Immature natural killer cell (primary cell): Measurements from ENCODE around the gene PIP5K1B. TPM values are rescaled to one million over a fixed set of nuclear protein-coding genes. Genes with fewer than 3 reads are reported as not detected.
"Not testable (repeated sequence)": the region's sequence is repeated elsewhere in the genome, so short reads cannot be mapped to it uniquely, and the experiment has no call there.

Experiments
- DNase-seq, 3 donors: peaks; one replicate each; pipeline ENCODE4 v3.0.0; 2022; ENCODE audit warnings: mixed read lengths in 1 of 3
- H3K27ac Mint-ChIP-seq, 6 donors: one replicate each; pipeline ENCODE4 v1.8.0; 2020; ENCODE audit warnings: mixed read lengths in 6 of 6, mild to moderate bottlenecking in 5 of 6, inconsistent platforms in 4 of 6, moderate library complexity in 3 of 6
- H3K27me3 Mint-ChIP-seq, 3 donors: one replicate each; pipeline ENCODE4 v1.8.0; 2020 to 2021; ENCODE audit warnings: low read depth in 3 of 3, mild to moderate bottlenecking in 3 of 3, mixed read lengths in 3 of 3, moderate library complexity in 3 of 3, inconsistent platforms in 1 of 3
- H3K36me3 Mint-ChIP-seq, 3 donors: one replicate each; pipeline ENCODE4 v1.8.0; 2020; ENCODE audit warnings: mixed read lengths in 3 of 3, inconsistent platforms in 2 of 3, mild to moderate bottlenecking in 2 of 3
- H3K4me1 Mint-ChIP-seq, 2 donors: one replicate each; pipeline ENCODE4 v1.8.0; 2020; ENCODE audit warnings: inconsistent platforms in 2 of 2, mild to moderate bottlenecking in 2 of 2, mixed read lengths in 2 of 2, moderate library complexity in 1 of 2
- H3K4me3 Mint-ChIP-seq, 5 donors: one replicate each; pipeline ENCODE4 v1.8.0; 2020; ENCODE audit warnings: mild to moderate bottlenecking in 5 of 5, mixed read lengths in 5 of 5, inconsistent platforms in 3 of 5, moderate library complexity in 3 of 5
- H3K9me3 Mint-ChIP-seq, 6 donors: one replicate each; pipeline ENCODE4 v1.8.0; 2020; ENCODE audit warnings: mild to moderate bottlenecking in 6 of 6, mixed read lengths in 6 of 6, inconsistent platforms in 4 of 6, moderate library complexity in 3 of 6
- polyA plus RNA-seq, 3 donors: library from polyadenylated mRNA; unstranded; fragments of 300-500 nt; fragmentation: Illumina TruSeq; gene quantifications; one replicate each; pipeline ENCODE4 v1.2.3, GENCODE V29; 2021

The PIP5K1B gene
- polyA plus RNA-seq, 3 donors from 2014 or later = not detected

DNA sequence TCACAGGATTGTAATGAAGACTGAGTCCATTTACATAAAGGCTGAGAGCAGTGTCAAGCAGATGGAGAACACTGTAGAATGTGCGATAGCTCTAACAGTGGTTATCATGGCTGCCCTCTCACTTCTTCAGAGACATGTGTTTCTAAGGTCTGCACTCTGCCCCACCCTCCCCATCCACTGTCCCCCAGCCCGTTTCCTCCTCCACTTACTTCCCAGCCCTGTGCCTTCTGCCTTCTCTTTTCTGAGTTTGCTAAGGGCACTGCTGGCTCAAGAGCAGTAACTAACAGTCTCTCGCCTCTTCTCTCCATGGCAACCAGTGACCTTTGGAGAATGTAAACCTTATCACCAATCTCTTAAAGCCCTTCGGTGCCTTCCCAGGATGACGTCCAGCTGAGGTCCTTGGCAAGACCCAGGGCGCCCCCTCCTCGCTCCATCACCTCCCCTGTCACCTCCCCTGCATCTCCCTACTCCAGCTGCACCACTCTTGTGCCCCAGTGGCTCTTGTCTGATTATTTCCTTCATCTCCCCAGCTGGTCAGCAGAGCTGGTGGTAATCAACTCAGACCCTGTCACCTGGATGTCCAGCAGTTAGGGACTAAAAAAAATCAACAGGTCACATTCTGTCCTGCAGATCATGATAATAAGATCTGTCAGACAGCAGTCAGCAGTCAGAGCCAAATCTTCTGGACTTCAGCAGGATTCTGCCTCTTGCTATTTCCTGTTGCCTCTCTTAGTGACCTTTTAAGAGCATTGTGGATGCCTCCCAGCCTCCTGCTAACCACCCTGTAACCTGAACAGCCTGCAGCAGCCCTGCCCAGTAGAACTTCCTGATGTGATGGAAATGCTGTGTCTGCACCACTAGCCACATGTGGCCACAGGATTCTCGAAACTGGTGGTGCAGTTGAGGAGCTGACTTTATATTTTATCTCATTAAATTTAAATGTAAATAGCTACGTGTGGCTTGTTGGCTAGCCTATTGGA is 339.5 kb downstream of the PIP5K1B start:
- no peak for DNase-seq

DNA sequence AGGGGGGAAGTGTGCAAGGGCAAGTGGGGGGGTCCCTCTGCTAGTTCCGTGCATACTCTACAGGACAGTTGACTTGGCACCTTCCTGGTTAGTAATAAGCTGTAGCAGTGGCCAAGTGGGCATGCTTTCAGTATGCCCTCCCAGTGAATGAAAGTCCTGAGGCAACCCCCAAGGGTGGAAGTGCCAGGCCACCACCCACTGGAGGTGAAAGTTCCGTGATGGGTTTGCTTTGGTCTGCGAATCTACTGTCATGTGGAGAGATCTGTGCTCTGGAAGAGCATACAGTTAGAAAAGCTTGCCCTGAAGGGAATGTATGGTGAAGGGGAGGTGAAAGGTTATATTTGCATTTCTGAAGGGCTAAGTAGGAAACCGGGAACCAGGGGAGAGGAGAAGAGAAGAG is 340.8 kb downstream of the PIP5K1B start:
- no peaks in the 10 kb centered on the region for H3K9me3 Mint-ChIP-seq
- H3K4me3 Mint-ChIP-seq = no peak overlapping the region
- peaks cover 52 to 59% of the 10 kb centered on the region in 2 donors for H3K4me1 Mint-ChIP-seq
- peak overlapping the region in 1 of 6 donors; percentile 2 for H3K27ac Mint-ChIP-seq
- H3K36me3 Mint-ChIP-seq = peaks cover 8 to 24% (median 22%) of the 10 kb centered on the region in 3 donors
- peaks cover 0 to 2% (median 0%) of the 10 kb centered on the region in 3 donors for H3K27me3 Mint-ChIP-seq
- no peak for DNase-seq

More for the DNA sequence above, 339.5 kb downstream of the PIP5K1B start:
- Mint-ChIP-seq H3K9me3 (no peaks in the 10 kb centered on the region), H3K27me3 (peaks cover 0 to 2% (median 0%) of the 10 kb centered on the region in 3 donors), H3K27ac (peak overlapping the region in 5 of 6 donors; percentile 9 to 82 (median 64)), H3K4me1 (peaks cover 52 to 59% of the 10 kb centered on the region in 2 donors), H3K36me3 (peaks cover 3 to 18% (median 16%) of the 10 kb centered on the region in 3 donors), H3K4me3 (peak overlapping the region in 1 of 5 donors; percentile 12)

DNA sequence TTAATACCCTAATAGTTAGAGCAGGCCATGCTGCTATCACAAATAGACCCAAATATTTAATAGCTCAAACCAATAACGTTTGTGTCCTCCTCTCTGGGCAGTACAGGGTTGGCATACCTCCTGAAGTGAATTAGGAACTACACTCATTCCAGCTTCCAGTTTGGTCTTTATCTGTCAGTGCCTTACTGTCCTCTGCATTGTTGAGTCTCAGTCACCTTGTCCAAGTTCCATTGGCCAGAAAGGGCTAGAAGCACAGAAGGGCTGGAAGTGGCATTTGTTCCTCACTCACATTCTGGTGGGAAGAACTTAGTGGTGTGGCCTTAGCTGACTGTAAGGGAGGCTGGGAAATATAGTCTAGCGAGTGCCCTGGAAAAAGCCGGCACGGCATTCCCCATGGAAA is 341.7 kb downstream of the PIP5K1B start:
- Mint-ChIP-seq H3K27ac (peak overlapping the region in 3 of 6 donors; percentile 2 to 40 (median 8)), H3K27me3 (peaks cover 0 to 2% (median 0%) of the 10 kb centered on the region in 3 donors), H3K36me3 (peaks cover 8 to 24% (median 23%) of the 10 kb centered on the region in 3 donors), H3K4me3 (no peak overlapping the region), H3K9me3 (no peaks in the 10 kb centered on the region), H3K4me1 (peaks cover 52 to 53% of the 10 kb centered on the region in 2 donors)
- no peak for DNase-seq

DNA sequence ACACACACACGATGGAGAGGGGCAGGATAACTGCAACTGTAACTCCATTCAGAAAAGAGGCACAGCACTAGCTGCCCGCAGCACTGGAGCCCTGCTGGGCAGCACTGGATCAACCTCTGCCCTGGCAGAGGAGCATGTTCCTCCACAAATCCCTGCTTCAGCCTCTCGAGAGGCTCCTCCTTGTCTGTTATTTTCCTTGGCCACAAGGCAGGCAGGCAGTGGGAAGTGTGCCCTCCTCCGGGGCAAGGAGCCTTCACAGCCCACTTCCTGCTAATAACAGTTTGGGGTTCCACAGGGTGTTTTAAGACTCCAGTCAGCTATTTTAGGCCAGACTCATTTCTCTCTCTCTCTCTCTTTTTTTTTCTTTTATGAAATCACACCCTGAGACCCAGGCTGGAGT is 342.3 kb downstream of the PIP5K1B start:
- Mint-ChIP-seq H3K4me3 (no peak overlapping the region), H3K27ac (peak overlapping the region in 5 of 6 donors; percentile 8 to 45 (median 28)), H3K27me3 (peaks cover 0 to 2% (median 0%) of the 10 kb centered on the region in 3 donors), H3K4me1 (peaks cover 49 to 50% of the 10 kb centered on the region in 2 donors), H3K36me3 (peaks cover 8 to 24% (median 23%) of the 10 kb centered on the region in 3 donors), H3K9me3 (no peaks in the 10 kb centered on the region)
- no peak for DNase-seq

DNA sequence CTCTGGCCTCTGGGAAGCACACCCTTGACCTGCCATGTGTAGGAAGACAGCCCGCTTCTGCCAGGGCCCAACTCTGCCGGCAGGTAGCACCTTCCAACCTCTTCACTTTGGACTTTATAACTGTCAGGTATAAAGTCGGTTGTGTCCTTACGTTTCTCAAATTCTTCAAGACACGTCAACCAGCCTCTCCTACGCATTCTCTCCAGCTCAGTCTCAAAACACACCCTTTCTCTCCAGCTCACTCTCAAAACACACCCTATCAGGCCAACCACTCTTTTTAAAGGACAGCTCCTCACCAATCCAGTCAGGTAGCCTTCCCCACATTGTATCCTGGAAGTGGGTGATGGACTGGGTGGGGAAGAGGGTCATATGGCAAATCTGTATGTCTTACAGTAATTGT is 344.1 kb downstream of the PIP5K1B start:
- Mint-ChIP-seq H3K27ac (peak overlapping the region in 2 of 6 donors; percentile 53 to 55), H3K4me1 (peaks cover 34 to 38% of the 10 kb centered on the region in 2 donors), H3K4me3 (no peak overlapping the region), H3K27me3 (no peaks in the 10 kb centered on the region), H3K36me3 (peaks cover 8 to 28% (median 24%) of the 10 kb centered on the region in 3 donors), H3K9me3 (no peaks in the 10 kb centered on the region)
- no peak for DNase-seq

DNA sequence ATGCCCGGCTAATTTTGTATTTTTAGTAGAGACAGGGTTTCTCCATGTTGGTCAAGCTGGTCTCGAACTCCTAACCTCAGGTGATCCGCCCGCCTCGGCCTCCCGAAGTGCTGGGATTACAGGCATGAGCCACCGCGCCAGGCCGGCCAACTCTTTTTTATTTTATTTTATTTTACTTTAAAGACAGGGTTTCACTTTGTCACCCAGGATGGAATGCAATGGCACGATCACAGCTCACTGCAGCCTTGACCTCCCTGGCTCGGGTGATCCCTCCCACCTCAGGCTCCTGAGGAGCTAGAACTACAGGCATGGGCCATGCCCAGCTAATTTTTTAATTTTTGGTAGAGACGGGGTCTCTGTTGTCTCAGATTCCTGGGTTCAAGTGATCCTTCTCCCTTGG is 345.9 kb downstream of the PIP5K1B start:
- H3K4me3 Mint-ChIP-seq, H3K9me3 Mint-ChIP-seq, DNase-seq, H3K27ac Mint-ChIP-seq, H3K27me3 Mint-ChIP-seq: not testable (repeated sequence)
- H3K4me1 Mint-ChIP-seq = peaks cover 16 to 19% of the 10 kb centered on the region in 2 donors
- peaks cover 8 to 28% (median 24%) of the 10 kb centered on the region in 3 donors for H3K36me3 Mint-ChIP-seq

DNA sequence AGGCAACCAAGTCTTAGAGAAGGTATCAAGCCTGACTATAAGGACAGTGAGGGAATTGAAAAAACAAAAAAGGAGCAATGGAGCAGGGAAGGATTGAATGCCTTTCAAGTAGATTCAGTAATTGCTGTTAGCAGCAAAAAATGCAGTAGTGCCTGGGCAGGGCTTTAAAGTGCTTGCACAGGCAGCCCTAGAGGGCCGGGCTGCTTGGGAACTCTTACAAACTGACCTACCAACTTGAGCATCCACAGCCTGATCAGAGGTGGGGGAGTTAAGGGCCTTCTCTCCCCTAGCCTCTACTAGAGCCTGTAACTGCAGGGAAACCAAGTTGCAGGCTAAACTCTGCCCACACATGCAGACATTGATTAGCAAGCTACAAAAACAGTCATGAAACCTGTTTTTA is 349.9 kb downstream of the PIP5K1B start:
- Mint-ChIP-seq H3K4me3 (no peak overlapping the region), H3K36me3 (peaks cover 7 to 19% (median 18%) of the 10 kb centered on the region in 3 donors), H3K9me3 (no peaks in the 10 kb centered on the region), H3K27me3 (peaks cover 0 to 1% (median 0%) of the 10 kb centered on the region in 3 donors), H3K27ac (no peak overlapping the region), H3K4me1 (peaks cover 15 to 26% of the 10 kb centered on the region in 2 donors)
- no peak for DNase-seq

DNA sequence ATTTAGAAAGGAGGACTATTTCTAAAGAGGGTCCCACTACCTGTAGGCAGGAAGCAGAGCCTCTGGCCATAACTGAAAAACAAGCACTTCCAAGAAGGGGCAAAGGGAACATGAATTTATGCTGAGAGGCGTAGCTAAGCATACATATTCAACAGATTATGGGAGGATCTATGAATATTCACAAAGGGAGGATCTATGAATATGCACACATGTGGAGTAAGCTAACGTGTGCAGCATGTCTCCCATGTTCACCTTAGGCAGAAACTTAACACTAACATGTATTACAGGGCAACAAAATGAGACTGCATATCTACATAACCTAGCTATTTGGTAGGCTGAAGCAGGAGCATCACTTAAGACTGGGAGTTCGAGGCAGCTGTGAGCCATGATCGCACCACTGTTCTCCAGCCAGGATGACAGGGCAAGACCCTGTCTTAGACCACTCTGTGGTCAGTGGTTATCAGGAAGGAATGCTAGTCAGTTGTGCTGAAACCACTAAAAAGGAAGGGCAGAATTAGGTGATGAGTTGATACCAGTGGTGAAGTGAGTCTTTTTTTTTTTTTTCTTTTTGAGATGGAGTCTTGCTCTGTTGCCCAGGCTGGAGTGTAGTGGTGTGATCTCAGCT is 351.3 kb downstream of the PIP5K1B start:
- Mint-ChIP-seq H3K4me1 (peaks cover 27 to 40% of the 10 kb centered on the region in 2 donors), H3K36me3 (peaks cover 11 to 20% (median 16%) of the 10 kb centered on the region in 3 donors), H3K4me3 (no peak overlapping the region), H3K9me3 (no peaks in the 10 kb centered on the region), H3K27me3 (peaks cover 0 to 1% (median 0%) of the 10 kb centered on the region in 3 donors), H3K27ac (peak overlapping the region in 5 of 6 donors; percentile 18 to 89 (median 86))
- DNase-seq = no peak

DNA sequence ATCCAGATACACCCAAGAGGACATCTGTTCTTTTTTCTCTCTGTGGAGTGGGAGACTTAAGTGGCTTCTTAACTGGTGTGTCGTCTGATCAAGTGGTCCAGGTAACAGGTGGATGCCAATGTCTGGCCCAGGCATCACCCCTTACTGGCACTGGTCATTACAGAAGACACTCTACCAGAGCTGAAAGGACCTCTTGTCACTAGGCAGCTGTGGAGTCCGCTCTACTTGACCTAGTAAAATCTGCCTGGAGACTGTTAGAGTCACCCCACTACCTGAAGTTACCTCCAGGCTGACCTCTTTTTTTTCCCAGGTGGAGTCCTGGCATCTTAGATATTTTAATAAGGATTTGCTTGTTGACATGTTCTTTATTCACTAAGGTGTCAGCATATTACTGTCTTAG is 353.1 kb downstream of the PIP5K1B start:
- no peaks in the 10 kb centered on the region for H3K9me3 Mint-ChIP-seq
- no peak overlapping the region for H3K4me3 Mint-ChIP-seq
- no peak overlapping the region for H3K27ac Mint-ChIP-seq
- H3K4me1 Mint-ChIP-seq = peaks cover 34 to 51% of the 10 kb centered on the region in 2 donors
- peaks cover 0 to 1% (median 0%) of the 10 kb centered on the region in 3 donors for H3K27me3 Mint-ChIP-seq
- no peak for DNase-seq
- H3K36me3 Mint-ChIP-seq = peaks cover 11 to 18% (median 14%) of the 10 kb centered on the region in 3 donors

Other genes with a start within 250 kb of the PIP5K1B start
- not detected for gene TMEM252, start 164.4 kb upstream of the PIP5K1B start, polyA plus RNA-seq